ENCODE results near the gene PTPRG.

DNA sequence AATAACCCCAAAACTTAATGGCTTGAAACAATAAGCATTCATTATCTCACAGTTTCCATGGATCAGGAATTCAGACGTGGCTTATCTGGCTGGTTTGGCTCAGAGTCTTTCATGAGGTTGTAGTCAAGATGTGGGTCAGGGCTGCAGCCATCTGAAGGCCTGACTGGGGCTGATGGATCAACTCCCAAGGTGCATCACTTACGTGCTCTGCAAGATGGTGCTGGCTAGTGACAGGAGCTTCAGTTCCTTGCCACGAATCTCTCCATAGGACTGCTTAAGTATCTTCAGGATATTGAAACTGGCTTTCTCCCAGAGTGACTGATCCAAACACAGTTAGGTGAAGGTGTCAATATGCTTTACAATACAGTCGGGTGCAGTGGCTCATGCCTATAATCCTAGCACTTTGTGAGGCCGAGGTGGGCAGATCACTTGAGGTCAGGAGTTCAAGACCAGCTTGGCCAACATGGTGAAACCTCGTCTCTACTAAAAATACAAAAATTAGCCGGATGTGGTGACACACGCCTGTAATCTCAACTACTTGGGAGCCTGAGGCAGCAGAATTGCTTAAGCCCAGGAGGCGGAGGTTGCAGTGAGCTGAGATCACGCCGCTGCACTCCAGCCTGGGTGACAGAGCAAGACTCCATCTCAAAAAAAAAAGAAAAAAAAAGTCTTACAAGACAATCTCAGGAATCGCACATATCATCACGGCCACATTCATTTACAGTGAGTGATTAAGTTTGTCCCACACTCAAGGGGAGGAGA lies 28.5 kb upstream of the PTPRG start:
- no peak for TF ChIP-seq EZH2phosphoT487 (IDR thresholded peaks at IDR 0.05; ENCODE audit: borderline replicate concordance, low read length)
- TF ChIP-seq, protein P1, sequence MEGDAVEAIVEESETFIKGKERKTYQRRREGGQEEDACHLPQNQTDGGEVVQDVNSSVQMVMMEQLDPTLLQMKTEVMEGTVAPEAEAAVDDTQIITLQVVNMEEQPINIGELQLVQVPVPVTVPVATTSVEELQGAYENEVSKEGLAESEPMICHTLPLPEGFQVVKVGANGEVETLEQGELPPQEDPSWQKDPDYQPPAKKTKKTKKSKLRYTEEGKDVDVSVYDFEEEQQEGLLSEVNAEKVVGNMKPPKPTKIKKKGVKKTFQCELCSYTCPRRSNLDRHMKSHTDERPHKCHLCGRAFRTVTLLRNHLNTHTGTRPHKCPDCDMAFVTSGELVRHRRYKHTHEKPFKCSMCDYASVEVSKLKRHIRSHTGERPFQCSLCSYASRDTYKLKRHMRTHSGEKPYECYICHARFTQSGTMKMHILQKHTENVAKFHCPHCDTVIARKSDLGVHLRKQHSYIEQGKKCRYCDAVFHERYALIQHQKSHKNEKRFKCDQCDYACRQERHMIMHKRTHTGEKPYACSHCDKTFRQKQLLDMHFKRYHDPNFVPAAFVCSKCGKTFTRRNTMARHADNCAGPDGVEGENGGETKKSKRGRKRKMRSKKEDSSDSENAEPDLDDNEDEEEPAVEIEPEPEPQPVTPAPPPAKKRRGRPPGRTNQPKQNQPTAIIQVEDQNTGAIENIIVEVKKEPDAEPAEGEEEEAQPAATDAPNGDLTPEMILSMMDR (IDR thresholded peaks at IDR 0.05; ENCODE audit: low read depth, low read length, poor library complexity, severe bottlenecking) = no peak

Measured in DOHH2 (cell line).